Measurements from ENCODE around the gene ARMC2. TPM values are rescaled to one million over a fixed set of nuclear protein-coding genes. Genes with fewer than 3 reads are reported as not detected.
"Not testable (repeated sequence)": the region's sequence is repeated elsewhere in the genome, so short reads cannot be mapped to it uniquely, and the experiment has no call there.

The ARMC2 gene
- total and polyA plus RNA-seq, 2 experiments from 2014 or later: 2.7 to 4.4 TPM

- H3K79me2 ChIP-seq (replicated peaks; ENCODE audit: insufficient read depth): no peaks in the 10 kb centered on the region
- ATAC-seq: no peak
- H3K27ac ChIP-seq (ENCODE audit: low read depth): no peak overlapping the region
- no peaks in the 10 kb centered on the region for H3K9me2 ChIP-seq (ENCODE audit: insufficient read depth)
- Mint-ChIP-seq H3K27me3 (ENCODE audit: insufficient read depth, low read depth, poor library complexity) (no peaks in the 10 kb centered on the region), H3K36me3 (ENCODE audit: low read depth) (no peaks in the 10 kb centered on the region), H3K9me3 (no peaks in the 10 kb centered on the region; the same call in 2 of the 3 replicates), H3K4me3 (no peak overlapping the region), H3K4me1 (no peaks in the 10 kb centered on the region), H3K27ac (no peak overlapping the region)
- H3K4me1 ChIP-seq (ENCODE audit: insufficient read depth): no peaks in the 10 kb centered on the region
- no peak overlapping the region for H2AFZ ChIP-seq
- no peak overlapping the region for H3K4me3 ChIP-seq
- H3F3A ChIP-seq (replicated peaks; ENCODE audit: low read depth): no peaks in the 10 kb centered on the region
- TF ChIP-seq EZH2 (IDR thresholded peaks at IDR 0.05; ENCODE audit: low read depth, unreplicated experiment) (no peak), CTCF (conservative IDR thresholded peaks at IDR 0.05; ENCODE audit: low read depth in 2 of 2) (no peak), STAT1 (IDR thresholded peaks at IDR 0.05; ENCODE audit: unreplicated experiment) (no peak), ZNF114 (CRISPR knock-in tag; IDR thresholded peaks at IDR 0.05) (no peak), EZH2phosphoT487 (IDR thresholded peaks at IDR 0.05; ENCODE audit: unreplicated experiment) (no peak), JUNB (IDR thresholded peaks at IDR 0.05; ENCODE audit: unreplicated experiment) (no peak), ZNF462 (CRISPR knock-in tag; IDR thresholded peaks at IDR 0.05) (no peak), REST (IDR thresholded peaks at IDR 0.05; ENCODE audit: unreplicated experiment) (no peak), NANOG (IDR thresholded peaks at IDR 0.05; ENCODE audit: borderline replicate concordance) (no peak), CREB1 (CRISPR knock-in tag; IDR thresholded peaks at IDR 0.05; ENCODE audit: low read depth) (no peak)
- H3K36me3 ChIP-seq (ENCODE audit: insufficient read depth): no peaks in the 10 kb centered on the region
- H4K20me1 ChIP-seq (replicated peaks; ENCODE audit: insufficient read depth): no peaks in the 10 kb centered on the region; the same call in 1 of the 2 replicates
- no peak for DNase-seq (ENCODE audit: low spot score)
- no peak overlapping the region for H3K4me2 ChIP-seq
- no peaks in the 10 kb centered on the region for H3K27me3 ChIP-seq (ENCODE audit: insufficient read depth)
Observed at GRCh38 chr6:108974201-108974600, 126.0 kb downstream of the ARMC2 start.

GRCh38 chr6:108978638-108979037, 130.4 kb downstream of the ARMC2 start:
- H3K9me3 Mint-ChIP-seq; H4K20me1 ChIP-seq (replicated peaks; ENCODE audit: insufficient read depth); H3F3A ChIP-seq (replicated peaks; ENCODE audit: low read depth); DNase-seq (ENCODE audit: low spot score); ATAC-seq; H3K36me3 ChIP-seq (ENCODE audit: insufficient read depth); H3K4me3 Mint-ChIP-seq; H3K27ac ChIP-seq (ENCODE audit: low read depth); H3K4me2 ChIP-seq; H3K79me2 ChIP-seq (replicated peaks; ENCODE audit: insufficient read depth); H3K4me1 Mint-ChIP-seq; H2AFZ ChIP-seq; H3K27me3 Mint-ChIP-seq (ENCODE audit: insufficient read depth, low read depth, poor library complexity); H3K4me1 ChIP-seq (ENCODE audit: insufficient read depth); H3K27me3 ChIP-seq (ENCODE audit: insufficient read depth); H3K4me3 ChIP-seq; H3K36me3 Mint-ChIP-seq (ENCODE audit: low read depth); H3K27ac Mint-ChIP-seq: not testable (repeated sequence)
- peaks cover 13% of the 10 kb centered on the region; the same call in 1 of the 2 replicates for H3K9me2 ChIP-seq (ENCODE audit: insufficient read depth)

All from GM23338 (cell line).